ENCODE data around the gene WWOX. TPM values are rescaled to one million over a fixed set of nuclear protein-coding genes. Genes with fewer than 3 reads are reported as not detected.
A peak's percentile ranks its signal among the peaks of the same experiment; 100 is the strongest.

Gene WWOX
- total and polyA plus RNA-seq, 2 of the 13 experiments (the other 11 are each of a cell fraction or from before 2014, with no cell fraction given): 9.1 to 37.4 TPM

GRCh38 chr16:78134944-78135619, 35.6 kb downstream of the WWOX start (continued):
- TF ChIP-seq ZSCAN21 (CRISPR knock-in tag; IDR thresholded peaks at IDR 0.05; ENCODE audit: borderline replicate concordance) (peak; percentile 57), ZNF20 (CRISPR knock-in tag; IDR thresholded peaks at IDR 0.05) (no peak), KDM5B (CRISPR knock-in tag; IDR thresholded peaks at IDR 0.05; ENCODE audit: borderline replicate concordance) (no peak), HNRNPH1 (optimal IDR thresholded peaks at IDR 0.05; ENCODE audit: low read depth, low read length) (no peak), AGO2 (optimal IDR thresholded peaks at IDR 0.05; ENCODE audit: low read depth, low read length) (no peak), ZIK1 (CRISPR knock-in tag; IDR thresholded peaks at IDR 0.05; ENCODE audit: borderline replicate concordance, low read depth) (no peak), RXRB (CRISPR knock-in tag; IDR thresholded peaks at IDR 0.05; ENCODE audit: borderline replicate concordance) (peak; percentile 49; the same call in 1 of the 2 replicates), ETV6 (CRISPR knock-in tag; conservative IDR thresholded peaks at IDR 0.05) (no peak), ZNF644 (CRISPR knock-in tag; IDR thresholded peaks at IDR 0.05; ENCODE audit: low read depth) (peak; percentile 74), NFYC (CRISPR knock-in tag; IDR thresholded peaks at IDR 0.05) (no peak), MAF1 (CRISPR knock-in tag; IDR thresholded peaks at IDR 0.05; ENCODE audit: borderline replicate concordance) (no peak), ZNF430 (CRISPR knock-in tag; IDR thresholded peaks at IDR 0.05) (no peak), ZNF549 (CRISPR knock-in tag; IDR thresholded peaks at IDR 0.05) (no peak), ZNF788 (CRISPR knock-in tag; IDR thresholded peaks at IDR 0.05; ENCODE audit: borderline replicate concordance) (no peak), ZNF570 (CRISPR knock-in tag; IDR thresholded peaks at IDR 0.05; ENCODE audit: borderline replicate concordance) (no peak), TFE3 (CRISPR knock-in tag; IDR thresholded peaks at IDR 0.05) (peak; percentile 92), HIC2 (CRISPR knock-in tag; IDR thresholded peaks at IDR 0.05; ENCODE audit: low read depth) (no peak), NR2F1 (CRISPR knock-in tag; IDR thresholded peaks at IDR 0.05) (no peak), ZNF484 (CRISPR knock-in tag; IDR thresholded peaks at IDR 0.05; ENCODE audit: borderline replicate concordance, low read depth) (no peak), NBN (conservative IDR thresholded peaks at IDR 0.05) (no peak), ZNF451 (CRISPR knock-in tag; IDR thresholded peaks at IDR 0.05) (no peak), FOXO4 (CRISPR knock-in tag; conservative IDR thresholded peaks at IDR 0.05) (no peak), E2F2 (CRISPR knock-in tag; IDR thresholded peaks at IDR 0.05; ENCODE audit: borderline replicate concordance) (no peak), ZBTB42 (CRISPR knock-in tag; IDR thresholded peaks at IDR 0.05) (no peak)
